UCSD-AML1 (cell line): ENCODE measurements around the gene HABP4.

Experiments used
- DNase-seq: peaks from one replicate; lab custom pipeline; 2025; ENCODE audit not compliant: unreplicated experiment; lab: John Stamatoyannopoulos, UW

Gene HABP4, protein sequence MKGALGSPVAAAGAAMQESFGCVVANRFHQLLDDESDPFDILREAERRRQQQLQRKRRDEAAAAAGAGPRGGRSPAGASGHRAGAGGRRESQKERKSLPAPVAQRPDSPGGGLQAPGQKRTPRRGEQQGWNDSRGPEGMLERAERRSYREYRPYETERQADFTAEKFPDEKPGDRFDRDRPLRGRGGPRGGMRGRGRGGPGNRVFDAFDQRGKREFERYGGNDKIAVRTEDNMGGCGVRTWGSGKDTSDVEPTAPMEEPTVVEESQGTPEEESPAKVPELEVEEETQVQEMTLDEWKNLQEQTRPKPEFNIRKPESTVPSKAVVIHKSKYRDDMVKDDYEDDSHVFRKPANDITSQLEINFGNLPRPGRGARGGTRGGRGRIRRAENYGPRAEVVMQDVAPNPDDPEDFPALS

GRCh38 chr9:96449845-96450612, at the start of gene HABP4:
Gene HABP4 (plus strand): TSS chr9:96450169. CDS start chr9:96450280, 111 bp downstream.
- peak; percentile 96 for DNase-seq

- no peak for DNase-seq
Measured at GRCh38 chr9:96408409-96409280, 41.3 kb upstream of the HABP4 start.

DNA sequence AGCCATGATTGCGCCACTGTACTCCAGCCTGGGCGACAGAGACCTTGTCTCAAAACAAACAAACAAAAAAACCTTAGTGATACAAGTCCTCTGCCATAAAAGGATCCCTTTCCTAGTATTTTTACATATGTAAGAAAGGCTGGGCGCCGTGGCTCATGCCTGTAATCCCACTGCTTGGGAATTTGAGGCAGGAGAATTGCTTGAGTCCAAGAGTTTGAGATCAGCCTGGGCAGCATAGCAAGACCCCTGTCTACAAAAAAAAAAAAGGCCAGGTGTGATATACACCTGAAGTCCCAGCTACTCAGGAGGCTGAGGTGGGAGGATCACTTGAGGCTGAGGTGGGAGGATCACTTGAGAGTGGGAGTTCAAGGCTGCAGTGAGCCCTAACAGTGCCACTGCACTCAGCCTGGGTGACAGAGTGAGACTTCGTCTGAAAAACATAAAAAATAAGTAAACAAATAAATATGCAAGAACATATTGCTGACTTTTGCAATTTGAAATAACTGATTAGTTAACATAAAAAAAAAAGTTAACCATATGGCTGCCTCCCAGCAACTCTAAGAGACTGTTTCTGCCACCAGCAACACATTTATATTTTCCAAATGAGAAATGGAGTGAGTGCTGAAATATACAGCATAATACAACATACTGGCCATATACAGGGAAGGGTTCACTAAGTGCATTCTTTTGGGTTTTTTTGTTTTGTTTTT, 38.7 kb upstream of the HABP4 start:
- DNase-seq = no peak

GRCh38 chr9:96412174-96412913, 37.6 kb upstream of the HABP4 start:
- DNase-seq = no peak

- DNase-seq = no peak
Measured at GRCh38 chr9:96413302-96414221, 36.4 kb upstream of the HABP4 start.

DNA sequence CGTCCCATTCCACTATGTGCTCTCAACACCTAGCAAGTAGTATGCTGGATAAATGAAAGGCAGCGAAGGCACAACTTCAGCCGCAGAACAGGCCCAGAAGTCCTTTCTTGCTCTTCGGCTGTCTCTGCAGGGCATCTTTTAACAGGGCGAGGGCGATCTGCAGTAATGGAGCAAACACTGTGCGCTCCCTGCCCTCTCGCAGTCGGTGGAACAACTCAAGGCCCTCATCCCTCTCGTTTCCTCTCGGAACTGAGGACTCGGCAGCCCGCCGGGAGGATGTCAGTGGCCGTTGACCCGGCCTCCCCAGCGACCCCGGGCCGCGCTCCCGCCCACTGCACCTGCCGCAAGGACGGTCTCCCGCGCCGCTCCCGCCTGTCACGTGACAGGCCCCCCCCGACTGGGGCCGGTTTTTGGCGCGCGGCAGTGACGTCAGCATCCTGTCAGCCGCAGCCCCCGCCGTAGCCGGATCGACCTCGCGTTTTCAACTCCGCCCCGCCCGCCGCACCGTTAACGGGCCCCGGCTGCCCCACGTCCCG, 32.9 kb upstream of the HABP4 start:
- DNase-seq = peak; percentile 88

- no peak for DNase-seq
Measured at GRCh38 chr9:96417661-96418082, 32.3 kb upstream of the HABP4 start.

- DNase-seq = peak; percentile 98
Measured at GRCh38 chr9:96418083-96418919, 31.7 kb upstream of the HABP4 start, which contains the start of gene ZNF367. Gene ZNF367 (minus strand): TSS chr9:96418370. CDS start chr9:96418032, 338 bp downstream.

DNA sequence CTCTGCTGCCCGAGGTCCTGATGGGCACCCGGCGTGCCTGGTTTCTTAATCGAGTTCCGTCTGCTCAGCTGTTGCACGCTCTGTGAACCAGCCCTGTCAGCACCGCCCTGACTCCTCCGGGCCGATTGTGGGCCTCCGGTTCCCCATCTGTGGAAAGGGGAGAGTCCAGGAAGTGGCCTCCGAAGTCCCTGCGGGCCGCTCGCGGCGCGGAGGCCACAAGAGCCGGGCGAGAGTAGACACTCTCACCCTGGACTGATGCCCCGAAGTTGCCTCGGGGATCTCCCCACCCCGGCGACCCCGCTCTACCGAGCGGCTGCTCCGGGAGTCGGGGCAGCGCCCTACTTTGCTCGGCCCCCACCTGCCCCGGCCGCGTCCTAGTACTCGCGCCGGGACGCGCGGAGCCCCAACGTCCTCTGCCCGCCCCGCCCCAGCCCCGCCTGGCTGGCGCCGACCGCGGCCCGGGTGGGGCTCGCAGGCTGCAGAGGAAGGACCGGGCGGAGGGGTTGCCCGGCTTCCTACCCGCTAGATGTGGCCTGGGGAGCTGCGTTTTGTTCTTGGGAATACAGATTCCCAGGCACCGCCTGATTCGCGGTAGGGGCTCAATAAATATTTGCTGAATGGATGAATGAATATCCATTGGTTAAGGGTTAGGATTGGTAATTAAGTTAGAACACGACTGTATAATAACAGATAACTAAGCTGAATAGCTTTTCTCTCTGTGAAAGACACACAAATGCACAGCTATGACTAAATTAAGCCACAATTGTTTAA, 30.9 kb upstream of the HABP4 start:
- peak; percentile 86 for DNase-seq

DNA sequence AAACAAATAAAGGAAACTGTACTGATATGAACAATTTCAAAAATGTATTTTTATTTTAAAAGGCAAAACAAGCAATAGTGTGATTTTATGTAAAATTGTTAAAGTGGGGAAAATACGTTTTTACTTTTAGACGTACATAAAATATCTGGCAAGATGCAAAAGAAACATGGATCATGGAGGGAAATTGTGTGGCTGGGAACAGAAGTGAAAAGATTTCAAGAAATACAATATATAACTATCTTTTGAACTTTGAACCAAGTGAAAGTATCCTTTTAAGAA, 30.3 kb upstream of the HABP4 start:
- no peak for DNase-seq

DNA sequence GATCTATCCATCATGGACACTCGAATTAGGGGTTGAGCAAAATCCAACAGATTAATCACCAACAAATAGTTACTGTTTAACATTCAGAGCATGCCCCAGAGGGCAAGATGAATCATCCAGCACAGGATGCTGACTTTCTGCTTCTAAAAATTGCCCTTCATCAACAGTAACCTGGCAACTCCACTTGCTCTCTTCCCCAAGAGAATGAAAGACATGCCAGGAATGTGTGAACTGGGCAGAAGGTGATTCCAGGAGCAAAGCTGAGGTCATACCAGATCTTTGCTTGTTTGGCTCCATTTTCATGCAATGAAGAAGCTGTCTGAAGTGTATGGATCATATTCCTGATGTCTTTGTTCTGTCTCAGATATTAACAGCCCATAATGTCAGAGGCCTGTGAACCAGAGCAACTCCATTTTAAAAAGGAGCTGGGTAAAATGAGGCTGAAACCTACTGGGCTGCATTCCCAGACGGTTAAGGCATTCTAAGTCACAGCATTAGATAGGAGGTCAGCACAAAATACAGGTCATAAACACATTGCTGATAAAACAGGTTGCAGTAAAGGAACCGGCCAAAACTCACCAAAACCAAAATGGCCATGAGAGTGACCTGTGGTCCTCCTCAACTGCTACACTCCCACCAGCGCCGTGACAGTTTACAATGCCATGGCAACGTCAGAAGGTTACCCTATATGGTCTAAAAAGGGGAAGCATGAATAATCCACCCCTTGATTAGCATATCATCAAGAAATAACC, 29.3 kb upstream of the HABP4 start:
- DNase-seq = peak; percentile 21

- no peak for DNase-seq
Measured at GRCh38 chr9:96423322-96423984, 26.5 kb upstream of the HABP4 start.

DNA sequence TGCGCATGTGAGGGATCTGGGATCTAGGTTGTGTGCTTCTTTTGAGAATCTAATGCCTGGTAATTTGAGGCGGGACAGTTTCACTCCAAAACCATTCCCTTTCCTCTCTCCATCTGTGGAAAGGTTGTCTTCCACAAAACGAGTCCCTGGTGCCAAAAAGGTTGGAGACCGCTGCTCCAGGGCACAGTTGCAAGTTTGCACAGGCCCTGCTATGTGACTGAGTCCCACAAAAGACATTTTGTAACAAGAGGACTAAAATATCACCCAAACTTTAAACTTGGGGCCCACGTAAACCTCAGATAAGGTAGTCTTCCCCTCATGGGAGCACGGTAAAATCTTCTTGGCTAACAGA, 26.0 kb upstream of the HABP4 start:
- no peak for DNase-seq

- DNase-seq = no peak
Measured at GRCh38 chr9:96425500-96426169, 24.3 kb upstream of the HABP4 start.

DNA sequence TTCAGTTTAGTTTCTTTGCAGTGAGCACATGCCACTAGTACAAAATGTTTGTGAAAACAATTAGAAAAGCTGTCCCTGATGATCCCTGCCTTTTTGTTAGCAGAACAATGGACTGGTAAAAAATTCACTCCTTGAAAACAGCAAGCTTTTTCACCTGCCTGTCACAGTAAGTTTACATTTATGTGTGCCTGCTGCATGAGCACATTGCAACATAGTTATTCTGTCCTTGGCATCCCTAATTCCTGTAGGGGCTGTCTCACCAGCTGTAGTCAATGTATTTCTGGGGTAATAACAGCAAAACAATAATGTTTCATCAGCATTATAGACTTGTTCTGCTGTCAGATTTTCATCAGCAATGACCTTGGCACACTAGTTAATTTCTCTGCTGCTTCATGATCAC, 20.2 kb upstream of the HABP4 start:
- DNase-seq = no peak
